ENCODE measurements around the gene NUDT3.
A peak's percentile ranks its signal among the peaks of the same experiment; 100 is the strongest.

The NUDT3 gene

DNA sequence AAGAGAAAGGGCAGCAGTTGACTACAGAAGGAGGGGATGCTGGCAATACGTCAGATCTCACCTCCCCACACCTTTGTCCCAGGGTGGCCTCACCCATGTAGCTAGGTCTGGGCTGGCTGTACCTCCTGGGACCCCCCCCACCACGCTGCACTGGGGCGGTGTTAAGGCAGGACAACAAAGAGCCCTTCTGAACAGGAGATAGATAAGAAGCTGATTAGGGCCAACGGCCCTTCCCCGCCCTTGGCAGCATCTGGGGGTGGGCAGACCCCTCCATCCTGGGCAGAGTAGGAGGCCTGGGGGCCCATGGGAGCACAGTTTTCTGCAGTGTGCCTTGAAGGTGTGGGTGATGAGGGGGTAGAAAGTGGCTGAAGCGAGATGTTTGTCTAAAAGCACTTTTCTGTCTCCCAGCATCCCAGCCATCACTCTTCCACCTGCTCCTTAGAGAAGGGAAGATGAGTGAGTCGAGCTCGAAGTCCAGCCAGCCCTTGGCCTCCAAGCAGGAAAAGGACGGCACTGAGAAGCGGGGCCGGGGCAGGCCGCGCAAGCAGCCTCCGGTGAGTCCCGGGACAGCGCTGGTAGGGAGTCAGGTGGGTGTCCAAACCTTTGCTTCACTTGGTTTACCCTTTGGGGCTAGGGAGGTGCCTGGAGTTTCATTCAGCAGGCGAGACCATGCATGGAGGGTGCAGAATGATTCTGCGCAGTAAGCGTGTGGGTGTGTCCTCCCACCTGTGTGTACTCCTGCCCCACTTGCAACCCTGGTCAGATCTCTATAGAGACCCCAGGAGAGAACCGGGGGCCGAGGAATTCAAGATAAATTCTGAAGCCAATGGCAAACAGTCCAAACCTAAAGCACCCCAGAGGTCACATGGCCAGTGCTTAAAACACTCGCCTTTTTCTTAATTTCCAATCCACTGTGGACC, 151.9 kb downstream of the NUDT3 start:
- Histone ChIP-seq H3K4me1 (ENCODE audit: insufficient read depth, low read length) (peaks cover 38% of the 10 kb centered on the region), H3K36me3 (ENCODE audit: insufficient read depth, low read length) (peaks cover 48% of the 10 kb centered on the region), H3K9me3 (ENCODE audit: control insufficient read depth, insufficient read depth, low read length) (no peaks in the 10 kb centered on the region), H3K9ac (ENCODE audit: low read depth, low read length) (no peak overlapping the region)

GRCh38 chr6:34239893-34240292, 152.6 kb downstream of the NUDT3 start:
- peaks cover 48% of the 10 kb centered on the region for H3K36me3 ChIP-seq (ENCODE audit: insufficient read depth, low read length)
- H3K4me1 ChIP-seq (ENCODE audit: insufficient read depth, low read length), result peaks cover 38% of the 10 kb centered on the region
- H3K9me3 ChIP-seq (ENCODE audit: control insufficient read depth, insufficient read depth, low read length), result no peaks in the 10 kb centered on the region
- H3K9ac ChIP-seq (ENCODE audit: low read depth, low read length), result peak overlapping the region; percentile 92

DNA sequence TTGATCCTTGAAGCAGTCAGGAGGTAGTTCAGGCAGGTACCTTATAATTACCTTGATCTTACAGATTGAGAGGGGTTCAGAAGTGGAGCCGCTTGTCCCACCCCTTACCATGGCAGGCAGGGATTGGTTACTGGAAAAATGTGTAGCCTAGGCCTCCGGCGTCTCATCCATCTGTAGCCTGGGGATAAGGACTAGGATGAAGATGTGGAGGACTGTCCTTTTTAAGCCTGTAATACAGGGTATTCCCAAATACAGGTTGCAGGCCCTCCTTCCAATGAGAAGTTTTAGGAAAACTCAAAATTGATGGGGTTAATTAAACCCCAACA, 153.0 kb downstream of the NUDT3 start:
- Histone ChIP-seq H3K36me3 (ENCODE audit: insufficient read depth, low read length) (peaks cover 48% of the 10 kb centered on the region), H3K9me3 (ENCODE audit: control insufficient read depth, insufficient read depth, low read length) (no peaks in the 10 kb centered on the region), H3K9ac (ENCODE audit: low read depth, low read length) (peak overlapping the region; percentile 92), H3K4me1 (ENCODE audit: insufficient read depth, low read length) (peaks cover 40% of the 10 kb centered on the region)

DNA sequence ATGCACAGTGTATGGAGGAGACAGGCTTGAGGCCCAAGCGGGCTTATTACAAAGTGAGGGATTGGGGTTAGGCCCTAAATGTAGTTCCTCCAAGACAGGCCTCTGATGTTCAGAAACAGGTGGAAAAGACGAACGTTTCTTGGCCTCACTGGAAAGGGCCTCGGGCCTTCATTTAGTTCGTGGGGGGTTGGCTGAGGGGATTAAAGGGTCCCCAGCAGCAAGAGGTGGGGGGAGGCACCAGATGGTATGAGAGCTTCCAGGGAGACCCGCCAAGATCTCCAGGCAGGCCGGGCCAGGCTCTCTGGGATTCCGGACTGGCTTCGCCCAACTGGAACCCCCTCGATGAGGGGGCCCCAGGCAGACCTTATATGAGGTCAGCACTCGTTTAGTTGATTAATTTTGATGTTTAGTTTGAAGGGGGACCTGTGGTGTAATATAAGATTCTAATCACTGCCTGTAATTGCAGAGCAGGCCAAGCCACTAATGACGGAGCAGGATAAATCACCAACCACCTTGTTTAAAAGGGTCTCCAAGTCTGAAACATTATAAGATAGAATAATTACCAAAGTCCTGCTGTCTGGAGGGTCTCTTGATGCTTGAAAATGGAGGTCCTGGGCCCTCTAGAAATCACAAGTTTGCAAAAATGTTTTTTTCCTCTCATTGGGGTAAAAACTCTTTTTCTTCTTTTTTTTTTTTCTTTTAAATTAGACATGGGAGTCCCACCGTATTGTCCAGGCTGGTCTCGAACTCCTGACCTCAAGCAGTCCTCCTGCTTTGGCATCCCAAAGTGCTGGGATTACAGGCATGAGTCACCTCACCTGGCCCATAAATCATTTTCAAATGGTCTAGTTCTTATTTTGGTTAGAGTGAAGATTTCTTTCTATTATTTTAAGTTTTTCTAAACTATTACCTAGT, 153.6 kb downstream of the NUDT3 start:
- Histone ChIP-seq H3K9me3 (ENCODE audit: control insufficient read depth, insufficient read depth, low read length) (no peaks in the 10 kb centered on the region), H3K36me3 (ENCODE audit: insufficient read depth, low read length) (peaks cover 47% of the 10 kb centered on the region), H3K4me1 (ENCODE audit: insufficient read depth, low read length) (peaks cover 45% of the 10 kb centered on the region), H3K9ac (ENCODE audit: low read depth, low read length) (peak overlapping the region; percentile 92)

- peaks cover 39% of the 10 kb centered on the region for H3K36me3 ChIP-seq (ENCODE audit: insufficient read depth, low read length)
Observed at GRCh38 chr6:34237722-34238584, 154.5 kb downstream of the NUDT3 start.

GRCh38 chr6:34237316-34237721, 155.2 kb downstream of the NUDT3 start:
- Histone ChIP-seq H3K36me3 (ENCODE audit: insufficient read depth, low read length) (peaks cover 36% of the 10 kb centered on the region), H3K9ac (ENCODE audit: low read depth, low read length) (peak overlapping the region; percentile 96), H3K9me3 (ENCODE audit: control insufficient read depth, insufficient read depth, low read length) (no peaks in the 10 kb centered on the region), H3K4me1 (ENCODE audit: insufficient read depth, low read length) (peaks cover 43% of the 10 kb centered on the region)

More at GRCh38 chr6:34237722-34238584, 154.5 kb downstream of the NUDT3 start:
- peaks cover 45% of the 10 kb centered on the region for H3K4me1 ChIP-seq (ENCODE audit: insufficient read depth, low read length)
- no peaks in the 10 kb centered on the region for H3K9me3 ChIP-seq (ENCODE audit: control insufficient read depth, insufficient read depth, low read length)
- peak overlapping the region; percentile 92 for H3K9ac ChIP-seq (ENCODE audit: low read depth, low read length)

DNA sequence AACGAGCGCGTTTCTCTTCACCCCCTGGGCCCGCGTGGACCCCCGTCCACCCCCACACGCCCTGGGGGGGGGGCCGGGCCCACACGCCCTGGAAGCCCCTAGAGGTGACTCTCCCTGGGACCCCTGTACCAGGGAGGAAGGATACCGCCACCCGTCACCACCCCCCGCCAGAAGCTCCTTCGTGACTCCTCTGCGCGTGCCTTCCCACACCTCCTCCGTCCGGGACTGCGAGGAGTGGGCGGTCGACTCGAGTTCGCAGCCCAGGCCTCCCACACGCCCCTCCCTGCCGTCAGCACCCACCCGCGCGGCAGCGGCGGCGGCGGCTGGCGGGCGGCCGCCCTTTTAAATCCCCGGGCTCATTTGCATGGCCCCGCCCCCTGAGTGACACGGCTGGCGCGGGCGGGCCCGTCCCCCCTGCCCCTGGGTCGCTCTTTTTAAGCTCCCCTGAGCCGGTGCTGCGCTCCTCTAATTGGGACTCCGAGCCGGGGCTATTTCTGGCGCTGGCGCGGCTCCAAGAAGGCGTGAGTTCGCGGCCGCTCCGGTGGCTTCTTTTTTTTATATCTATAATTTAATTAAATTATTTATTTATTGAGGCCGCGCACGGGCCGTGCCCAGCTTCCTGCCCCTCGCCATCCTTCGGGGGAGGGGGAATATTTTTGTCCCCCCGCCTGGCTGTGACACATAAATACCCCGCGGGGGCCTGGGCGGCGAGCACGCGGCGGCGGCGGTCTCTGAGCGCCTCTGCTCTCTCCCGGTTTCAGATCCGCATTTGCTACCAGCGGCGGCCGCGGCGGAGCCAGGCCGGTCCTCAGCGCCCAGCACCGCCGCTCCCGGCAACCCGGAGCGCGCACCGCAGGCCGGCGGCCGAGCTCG, 155.8 kb downstream of the NUDT3 start, which contains the start of gene HMGA1:
HMGA1 (plus strand) TSS at position 431 of the 873 bp plus-strand sequence. CDS start 3,908 bp downstream, outside the sequence.
- Histone ChIP-seq H3K4me1 (ENCODE audit: insufficient read depth, low read length) (peaks cover 40% of the 10 kb centered on the region), H3K36me3 (ENCODE audit: insufficient read depth, low read length) (peaks cover 30% of the 10 kb centered on the region), H3K9ac (ENCODE audit: low read depth, low read length) (peak within 1 kb of the TSS; percentile 96), H3K9me3 (ENCODE audit: control insufficient read depth, insufficient read depth, low read length) (no peaks in the 10 kb centered on the region)

DNA sequence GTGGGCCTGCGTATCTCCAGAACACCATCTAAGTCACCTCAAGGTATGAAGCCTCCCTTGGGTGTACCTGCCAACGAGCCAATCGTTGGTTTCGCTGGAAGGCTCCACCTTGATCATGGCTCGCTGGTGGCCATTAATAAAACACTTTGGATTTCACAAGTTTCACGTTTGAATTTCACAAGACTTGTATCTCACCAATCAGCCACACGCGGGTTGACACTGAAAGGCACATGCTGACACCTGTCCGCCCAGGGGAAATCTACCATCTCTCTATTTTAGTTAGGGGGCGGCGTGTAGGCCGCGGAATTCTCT, 156.4 kb downstream of the NUDT3 start:
- Histone ChIP-seq H3K36me3 (ENCODE audit: insufficient read depth, low read length) (peaks cover 24% of the 10 kb centered on the region), H3K9ac (ENCODE audit: low read depth, low read length) (peak overlapping the region; percentile 96), H3K4me1 (ENCODE audit: insufficient read depth, low read length) (peaks cover 34% of the 10 kb centered on the region), H3K9me3 (ENCODE audit: control insufficient read depth, insufficient read depth, low read length) (no peaks in the 10 kb centered on the region)

- Histone ChIP-seq H3K36me3 (ENCODE audit: insufficient read depth, low read length) (peaks cover 18% of the 10 kb centered on the region), H3K4me1 (ENCODE audit: insufficient read depth, low read length) (peaks cover 28% of the 10 kb centered on the region), H3K9me3 (ENCODE audit: control insufficient read depth, insufficient read depth, low read length) (no peaks in the 10 kb centered on the region), H3K9ac (ENCODE audit: low read depth, low read length) (peak overlapping the region; percentile 96)
Observed at GRCh38 chr6:34235307-34236130, 156.9 kb downstream of the NUDT3 start.

DNA sequence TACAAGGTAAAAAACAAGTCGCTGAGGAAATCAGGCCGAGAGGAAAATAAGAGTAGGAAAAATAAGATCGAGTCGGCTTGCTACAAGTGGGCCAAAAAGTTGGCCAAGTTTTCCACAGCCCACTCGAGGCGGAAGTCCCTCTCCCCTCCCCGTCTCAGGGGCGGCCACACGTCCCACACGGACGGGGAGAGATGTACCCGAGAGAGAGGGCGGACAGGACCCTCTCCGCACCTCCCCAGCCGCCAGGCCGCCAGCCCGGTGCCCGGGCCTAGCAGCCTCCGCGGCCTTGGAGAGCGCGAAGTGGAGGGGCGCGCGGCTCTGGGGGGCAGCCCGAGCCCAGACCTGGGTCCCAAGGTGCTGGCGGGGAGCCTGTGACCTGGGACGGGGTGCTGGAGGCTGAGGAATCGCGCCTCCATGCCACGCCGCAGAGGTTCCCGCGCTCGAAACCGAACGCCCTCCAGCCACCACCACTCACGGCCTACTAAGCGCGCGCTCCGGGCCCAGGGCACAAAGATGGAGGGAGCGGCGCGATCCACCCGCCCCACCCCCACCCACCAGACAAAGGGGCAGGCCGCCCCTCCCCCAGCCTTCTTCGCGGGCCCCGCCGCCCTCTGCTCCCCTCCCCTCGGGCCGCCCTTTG, 157.7 kb downstream of the NUDT3 start:
- peak overlapping the region; percentile 82 for H3K9ac ChIP-seq (ENCODE audit: low read depth, low read length)

GRCh38 chr6:34233867-34234266, 158.6 kb downstream of the NUDT3 start:
- Histone ChIP-seq H3K9ac (ENCODE audit: low read depth, low read length) (peak overlapping the region; percentile 82), H3K36me3 (ENCODE audit: insufficient read depth, low read length) (0 out of 2 replicates have a peak, but pooled peaks cover 2% of the 10 kb centered on the region), H3K4me1 (ENCODE audit: insufficient read depth, low read length) (peaks cover 27% of the 10 kb centered on the region), H3K9me3 (ENCODE audit: control insufficient read depth, insufficient read depth, low read length) (no peaks in the 10 kb centered on the region)

More for the DNA sequence above, 157.7 kb downstream of the NUDT3 start:
- Histone ChIP-seq H3K4me1 (ENCODE audit: insufficient read depth, low read length) (peaks cover 27% of the 10 kb centered on the region), H3K36me3 (ENCODE audit: insufficient read depth, low read length) (peaks cover 11% of the 10 kb centered on the region), H3K9me3 (ENCODE audit: control insufficient read depth, insufficient read depth, low read length) (no peaks in the 10 kb centered on the region)

DNA sequence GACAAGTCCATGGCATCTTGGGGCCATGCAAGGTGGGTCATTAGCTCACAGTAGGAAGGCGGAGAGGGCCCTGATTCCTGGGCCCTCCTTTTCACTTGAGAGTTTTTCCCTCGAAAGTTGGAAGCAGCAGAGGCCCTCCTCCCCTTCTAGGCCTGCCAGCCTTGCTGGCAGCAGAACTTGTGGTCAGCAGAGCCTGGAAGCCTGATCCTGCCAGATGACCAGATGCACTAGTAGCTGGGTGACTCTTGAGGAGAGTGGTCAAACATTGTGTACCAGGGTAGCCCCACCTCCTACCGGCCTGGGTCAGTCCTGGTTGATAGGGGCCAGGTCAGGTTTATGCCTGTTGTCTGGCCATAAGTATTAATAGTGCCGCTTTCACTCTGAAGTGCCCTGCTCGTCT, 159.6 kb downstream of the NUDT3 start:
- no peaks in the 10 kb centered on the region for H3K9me3 ChIP-seq (ENCODE audit: control insufficient read depth, insufficient read depth, low read length)
- no peak overlapping the region for H3K9ac ChIP-seq (ENCODE audit: low read depth, low read length)
- no peaks in the 10 kb centered on the region for H3K36me3 ChIP-seq (ENCODE audit: insufficient read depth, low read length)
- H3K4me1 ChIP-seq (ENCODE audit: insufficient read depth, low read length), result peaks cover 31% of the 10 kb centered on the region
